Activated CD8-positive, alpha-beta T cell treated with anti-CD3 and anti-CD28 coated beads for 36 hours (primary cell): ENCODE measurements around the gene WNT4. TPM values are rescaled to one million over a fixed set of nuclear protein-coding genes. Genes with fewer than 3 reads are reported as not detected.

Source experiments
- ATAC-seq: fragments of 200-7000 bp; cut with Tn5 transposase; one replicate; pipeline ENCODE4 v1.10.0; 2021; ENCODE audit warnings: mild to moderate bottlenecking, moderate library complexity
- CTCF ChIA-PET: fragments of 350-600 bp; sonication (Branson Sonifier 250); formaldehyde crosslinking; loops from one replicate; lab custom pipeline; 2021; ENCODE audit warnings: antibody characterized with exemption; lab: Charles Lee
- POLR2A ChIA-PET: fragments of 350-600 bp; sonication (Branson Sonifier 250); formaldehyde crosslinking; loops from one replicate; lab custom pipeline; 2021; ENCODE audit warnings: antibody characterized with exemption; lab: Charles Lee
- DNase-seq: peaks from one replicate; pipeline ENCODE4 v3.0.0-alpha.2; 2020
- H3K27ac Mint-ChIP-seq: one replicate; pipeline ENCODE4 v1.8.0; 2021; ENCODE audit warnings: mild to moderate bottlenecking, mixed read lengths
- H3K27me3 Mint-ChIP-seq: one replicate; pipeline ENCODE4 v1.8.0; 2021; ENCODE audit warnings: mixed read lengths
- H3K36me3 Mint-ChIP-seq: one replicate; pipeline ENCODE4 v1.8.0; 2021; ENCODE audit warnings: low read depth, mixed read lengths
- H3K4me1 Mint-ChIP-seq: one replicate; pipeline ENCODE4 v1.8.0; 2021; ENCODE audit warnings: low read depth, mixed read lengths
- H3K4me3 Mint-ChIP-seq: one replicate; pipeline ENCODE4 v1.8.0; 2021; ENCODE audit warnings: mild to moderate bottlenecking, moderate library complexity, mixed read lengths
- H3K9me3 Mint-ChIP-seq: one replicate; pipeline ENCODE4 v1.8.0; 2021; ENCODE audit warnings: mixed read lengths
- intact Hi-C: fragments of 100-400 bp; cut with micrococcal nuclease; formaldehyde crosslinking; loops from one replicate; pipeline ENCODE4 v1.10.0; 2022
- total RNA-seq, 2 experiments: library from RNA; stranded (reverse); gene quantifications; one replicate each; pipeline ENCODE4 v1.2.3, GENCODE V29; 2021
- TF ChIP-seq, protein P1 (sequence below): fragments of 200-600 bp; IDR thresholded peaks from one replicate; pipeline ENCODE4 v1.8.0; 2022; ENCODE audit warnings: antibody characterized with exemption, mild to moderate bottlenecking

WNT4 gene
- total RNA-seq = not detected

DNA sequence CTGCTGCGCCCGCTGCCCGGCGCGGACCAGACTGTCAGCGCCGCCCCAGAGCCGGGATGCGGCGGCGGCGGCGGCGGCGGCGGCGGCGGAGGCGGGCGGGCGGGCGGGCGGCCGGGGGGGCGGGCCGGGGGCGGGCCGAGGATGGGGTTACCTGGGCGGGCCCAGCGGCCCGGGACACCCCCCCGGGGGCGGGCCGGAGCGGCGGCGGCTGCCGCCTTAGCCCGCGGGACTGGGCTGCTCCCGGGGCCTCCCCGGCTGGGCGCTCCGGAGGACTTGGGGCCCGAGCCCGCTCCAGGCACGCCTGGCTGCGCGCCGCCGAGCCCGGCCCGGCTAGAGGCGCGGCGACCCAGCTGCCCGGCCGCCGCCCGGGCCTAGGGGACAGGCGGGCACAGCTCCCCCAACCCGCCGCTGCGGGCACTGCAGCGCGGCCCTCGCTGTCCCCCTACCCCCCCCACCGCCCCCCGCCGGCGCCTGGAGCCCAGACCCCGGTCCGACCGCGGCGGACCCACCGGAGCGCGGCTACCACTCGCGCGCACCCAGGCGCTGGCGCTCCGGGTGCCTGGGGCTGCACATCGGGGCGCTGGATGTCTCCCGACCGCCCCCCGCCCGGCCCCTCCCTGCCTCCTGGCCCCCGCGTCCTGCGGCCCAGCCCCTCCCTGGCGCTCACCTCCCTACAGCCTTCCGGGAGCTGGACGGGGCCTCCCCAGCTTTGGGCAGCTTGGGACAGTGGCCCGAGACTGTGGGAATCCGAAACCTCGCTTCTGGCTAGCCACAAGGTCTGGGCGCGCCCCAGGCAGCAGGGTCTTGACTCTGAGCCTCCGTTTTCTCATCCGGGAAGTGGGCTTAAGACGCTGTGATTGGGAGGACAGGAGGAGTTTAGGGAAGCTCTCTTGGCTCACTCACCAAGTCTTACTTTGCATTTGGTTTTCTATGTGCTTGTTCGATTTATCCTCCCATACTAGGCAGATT lies at the start of gene WNT4:
Gene WNT4, minus strand, starts transcription at position 33 of the 969 bp plus-strand sequence. CDS start 175 bp downstream, outside the sequence.
- ATAC-seq = peak; percentile 78
- Mint-ChIP-seq H3K4me3 (peak within 1 kb of the TSS; percentile 57), H3K4me1 (peaks cover 6% of the 10 kb centered on the region), H3K27me3 (peaks cover 51% of the 10 kb centered on the region), H3K9me3 (no peaks in the 10 kb centered on the region), H3K27ac (no peak within 1 kb of the TSS), H3K36me3 (no peaks in the 10 kb centered on the region)
- ChIA-PET CTCF (interaction anchor here (1.2 kb wide), 1 partner anchor 273 kb away, joined by 4 read pairs; no protein-coding TSS in a partner anchor), POLR2A (no interaction called here)
- TF ChIP-seq, protein P1, sequence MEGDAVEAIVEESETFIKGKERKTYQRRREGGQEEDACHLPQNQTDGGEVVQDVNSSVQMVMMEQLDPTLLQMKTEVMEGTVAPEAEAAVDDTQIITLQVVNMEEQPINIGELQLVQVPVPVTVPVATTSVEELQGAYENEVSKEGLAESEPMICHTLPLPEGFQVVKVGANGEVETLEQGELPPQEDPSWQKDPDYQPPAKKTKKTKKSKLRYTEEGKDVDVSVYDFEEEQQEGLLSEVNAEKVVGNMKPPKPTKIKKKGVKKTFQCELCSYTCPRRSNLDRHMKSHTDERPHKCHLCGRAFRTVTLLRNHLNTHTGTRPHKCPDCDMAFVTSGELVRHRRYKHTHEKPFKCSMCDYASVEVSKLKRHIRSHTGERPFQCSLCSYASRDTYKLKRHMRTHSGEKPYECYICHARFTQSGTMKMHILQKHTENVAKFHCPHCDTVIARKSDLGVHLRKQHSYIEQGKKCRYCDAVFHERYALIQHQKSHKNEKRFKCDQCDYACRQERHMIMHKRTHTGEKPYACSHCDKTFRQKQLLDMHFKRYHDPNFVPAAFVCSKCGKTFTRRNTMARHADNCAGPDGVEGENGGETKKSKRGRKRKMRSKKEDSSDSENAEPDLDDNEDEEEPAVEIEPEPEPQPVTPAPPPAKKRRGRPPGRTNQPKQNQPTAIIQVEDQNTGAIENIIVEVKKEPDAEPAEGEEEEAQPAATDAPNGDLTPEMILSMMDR = no peak
- no peak for DNase-seq
- intact Hi-C loops = no loop called here

DNA sequence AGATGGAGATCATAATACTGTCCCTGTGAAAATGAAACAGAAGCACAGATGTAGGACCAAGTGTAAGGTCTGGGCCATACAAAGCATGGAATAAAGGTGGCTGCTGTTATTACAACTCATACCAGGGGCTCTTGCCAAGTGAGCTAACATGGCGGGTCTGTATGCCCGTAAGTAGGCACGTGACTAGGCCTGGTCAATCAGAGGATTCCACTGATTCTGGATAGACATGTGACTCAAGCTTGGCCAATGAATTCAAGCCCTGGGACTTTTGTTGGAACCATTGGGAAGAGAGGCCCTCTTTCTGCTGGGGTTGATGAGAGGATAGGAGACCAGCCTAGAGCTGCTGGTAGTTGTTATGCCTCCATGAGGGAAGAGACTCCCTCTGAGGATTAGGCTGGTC lies 47.8 kb upstream of the WNT4 start:
- H3K4me1 Mint-ChIP-seq = no peaks in the 10 kb centered on the region
- ATAC-seq (no peak), DNase-seq (no peak)
- no peaks in the 10 kb centered on the region for H3K9me3 Mint-ChIP-seq
- intact Hi-C loops = no loop called here
- H3K27me3 Mint-ChIP-seq = peaks cover 6% of the 10 kb centered on the region
- ChIA-PET POLR2A (no interaction called here), CTCF (no interaction called here)
- TF ChIP-seq, protein P1 = no peak
- no peaks in the 10 kb centered on the region for H3K36me3 Mint-ChIP-seq
- H3K27ac Mint-ChIP-seq = no peak overlapping the region
- no peak overlapping the region for H3K4me3 Mint-ChIP-seq

DNA sequence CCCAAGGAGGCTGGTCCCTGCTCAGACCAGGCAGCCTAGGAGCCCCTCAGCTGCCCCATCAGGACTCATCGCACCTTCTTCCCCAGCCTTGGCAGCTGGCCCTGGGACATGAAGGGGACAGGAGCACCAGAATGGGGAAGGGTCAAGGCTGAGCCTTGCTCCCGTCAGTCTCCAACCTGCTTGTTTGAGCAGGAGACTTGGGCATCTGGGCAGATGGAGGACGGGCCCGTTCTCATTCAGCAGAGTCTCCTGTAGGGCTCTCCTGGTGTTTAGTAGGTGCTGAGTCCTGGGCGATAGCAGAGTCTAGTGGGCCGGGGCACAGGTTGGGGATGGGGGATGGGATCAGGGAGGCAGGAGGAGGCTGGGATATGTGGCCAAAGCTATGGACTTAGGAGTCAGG lies 47.4 kb upstream of the WNT4 start:
- H3K9me3 Mint-ChIP-seq = no peaks in the 10 kb centered on the region
- no peaks in the 10 kb centered on the region for H3K4me1 Mint-ChIP-seq
- intact Hi-C loops = no loop called here

DNA sequence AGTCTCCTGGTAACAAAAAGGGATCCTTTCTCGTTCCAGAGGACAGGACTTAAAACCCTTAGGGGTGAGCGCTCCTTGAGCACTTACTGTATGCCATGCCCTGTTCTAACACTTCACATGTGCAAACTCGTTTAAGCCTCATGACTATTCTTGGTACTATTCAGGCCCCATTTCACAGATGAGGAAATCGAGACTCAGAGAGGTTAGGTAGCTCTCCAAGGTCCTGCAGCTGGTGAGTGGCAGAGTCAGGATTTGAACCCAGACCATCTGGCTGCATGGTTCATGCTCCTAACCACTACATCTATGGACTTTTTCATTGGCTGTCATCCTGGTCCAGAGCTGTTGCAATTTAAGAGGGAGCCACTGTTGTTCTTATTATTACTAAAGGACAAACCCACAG lies 46.7 kb upstream of the WNT4 start:
- no peak for ATAC-seq
- H3K27me3 Mint-ChIP-seq = peaks cover 11% of the 10 kb centered on the region
- no peak for DNase-seq

More for the DNA sequence above, 47.4 kb upstream of the WNT4 start:
- ChIA-PET CTCF (no interaction called here), POLR2A (no interaction called here)
- no peak for ATAC-seq
- peaks cover 11% of the 10 kb centered on the region for H3K27me3 Mint-ChIP-seq
- no peak overlapping the region for H3K4me3 Mint-ChIP-seq
- no peak overlapping the region for H3K27ac Mint-ChIP-seq
- H3K36me3 Mint-ChIP-seq = no peaks in the 10 kb centered on the region
- no peak for DNase-seq
- TF ChIP-seq, protein P1 = no peak

More for the DNA sequence above, 46.7 kb upstream of the WNT4 start:
- ChIA-PET POLR2A (no interaction called here), CTCF (no interaction called here)
- Mint-ChIP-seq H3K27ac (no peak overlapping the region), H3K4me3 (no peak overlapping the region), H3K36me3 (no peaks in the 10 kb centered on the region), H3K9me3 (no peaks in the 10 kb centered on the region), H3K4me1 (no peaks in the 10 kb centered on the region)
- intact Hi-C loops = no loop called here
- TF ChIP-seq, protein P1 = no peak
